ENCODE data around the gene EDARADD.

The EDARADD gene

GRCh38 chr1:236392182-236392581, 1.9 kb upstream of the EDARADD start:
- DNase-seq (ENCODE audit: low read depth) = no peak

- DNase-seq (ENCODE audit: low read depth) = no peak
These were observed 768 bp downstream of the EDARADD start for GRCh38 chr1:236394879-236395229.

GRCh38 chr1:236395230-236395946, 1.3 kb downstream of the EDARADD start:
- no peak for DNase-seq (ENCODE audit: low read depth)

GRCh38 chr1:236395947-236396664, 2.0 kb downstream of the EDARADD start:
- no peak for DNase-seq (ENCODE audit: low read depth)

- DNase-seq (ENCODE audit: low read depth) = no peak
These were observed 2.6 kb downstream of the EDARADD start for GRCh38 chr1:236396665-236397043.

- DNase-seq (ENCODE audit: low read depth) = no peak
These were observed 3.2 kb downstream of the EDARADD start for GRCh38 chr1:236397173-236397759.

GRCh38 chr1:236398538-236398937, 4.5 kb downstream of the EDARADD start:
- no peak for DNase-seq (ENCODE audit: low read depth)

- DNase-seq (ENCODE audit: low read depth) = no peak
These were observed 6.0 kb downstream of the EDARADD start for GRCh38 chr1:236400061-236400603.

GRCh38 chr1:236401698-236402097, 7.6 kb downstream of the EDARADD start:
- DNase-seq (ENCODE audit: low read depth) = no peak

GRCh38 chr1:236403905-236404696, 10.0 kb downstream of the EDARADD start:
- DNase-seq (ENCODE audit: low read depth) = no peak

- no peak for DNase-seq (ENCODE audit: low read depth)
These were observed 13.0 kb downstream of the EDARADD start for GRCh38 chr1:236407059-236407458.

GRCh38 chr1:236413688-236414087, 19.6 kb downstream of the EDARADD start:
- DNase-seq (ENCODE audit: low read depth) = no peak

- DNase-seq (ENCODE audit: low read depth) = no peak
These were observed 22.1 kb downstream of the EDARADD start for GRCh38 chr1:236416165-236416564.

- DNase-seq (ENCODE audit: low read depth) = no peak
These were observed 23.2 kb downstream of the EDARADD start for GRCh38 chr1:236417336-236417735.

- DNase-seq (ENCODE audit: low read depth) = no peak
These were observed 25.4 kb downstream of the EDARADD start for GRCh38 chr1:236419502-236419901.

- DNase-seq (ENCODE audit: low read depth) = no peak
These were observed 26.9 kb downstream of the EDARADD start for GRCh38 chr1:236421022-236421421.

GRCh38 chr1:236421850-236422516, 27.9 kb downstream of the EDARADD start:
- DNase-seq (ENCODE audit: low read depth) = no peak

- no peak for DNase-seq (ENCODE audit: low read depth)
These were observed 28.4 kb downstream of the EDARADD start for GRCh38 chr1:236422517-236422876.

- no peak for DNase-seq (ENCODE audit: low read depth)
These were observed 31.1 kb downstream of the EDARADD start for GRCh38 chr1:236425031-236425663.

GRCh38 chr1:236426215-236426614, 32.1 kb downstream of the EDARADD start:
- no peak for DNase-seq (ENCODE audit: low read depth)

GRCh38 chr1:236429715-236430274, 35.7 kb downstream of the EDARADD start:
- DNase-seq (ENCODE audit: low read depth) = no peak

Data from amniotic epithelial cell (primary cell).